HFFc6 (cell line): ENCODE data around the gene UBE2G1. TPM values are rescaled to one million over a fixed set of nuclear protein-coding genes. Genes with fewer than 3 reads are reported as not detected.

Experiments
- DNase-seq: peaks from one replicate; pipeline ENCODE4 v3.0.0-alpha.2; 2018
- H3K27ac Mint-ChIP-seq: 2 replicates; pipeline ENCODE4 v1.8.0; 2020; ENCODE audit warnings: mild to moderate bottlenecking, mixed read lengths
- H3K27me3 Mint-ChIP-seq: 2 replicates; pipeline ENCODE4 v1.8.0; 2021; ENCODE audit warnings: mild to moderate bottlenecking, moderate library complexity, mixed read lengths; ENCODE audit not compliant: insufficient read depth
- H3K36me3 Mint-ChIP-seq: 2 replicates; pipeline ENCODE4 v1.8.0; 2021; ENCODE audit warnings: low read depth, mixed read lengths
- H3K4me1 Mint-ChIP-seq: 2 replicates; pipeline ENCODE4 v1.8.0; 2020; ENCODE audit warnings: low read depth, mixed read lengths
- H3K4me3 Mint-ChIP-seq: 2 replicates; pipeline ENCODE4 v1.8.0; 2020; ENCODE audit warnings: mild to moderate bottlenecking, moderate library complexity, mixed read lengths
- H3K9me3 Mint-ChIP-seq: 2 replicates; pipeline ENCODE4 v1.8.0; 2020; ENCODE audit warnings: mild to moderate bottlenecking, mixed read lengths
- CTCF ChIP-seq: fragments of 200-600 bp; sonication (generic); IDR thresholded peaks from 2 replicates; pipeline ENCODE4 v1.5.0; 2021; ENCODE audit warnings: antibody characterized with exemption, mild to moderate bottlenecking
- total RNA-seq, 6 experiments: library from RNA; stranded (reverse); fragmentation: NEBNext Ultra II Directional; extraction: Animal tissue kit (Norgen Biotek cat#: 25700); gene quantifications; 2 replicates in 1 of 6; 3 replicates in 5 of 6; pipeline ENCODE4 v1.2.3, GENCODE V29; 2021

Gene UBE2G1
- total RNA-seq, 6 experiments from 2014 or later = 56.3 to 73.1 (median 62.6) TPM

GRCh38 chr17:4236456-4236855, 130.0 kb downstream of the UBE2G1 start:
- TF ChIP-seq CTCF = no peak
- H3K4me3 Mint-ChIP-seq = no peak overlapping the region
- DNase-seq = no peak
- no peak overlapping the region for H3K27ac Mint-ChIP-seq
- peaks cover 12% of the 10 kb centered on the region for H3K36me3 Mint-ChIP-seq
- no peaks in the 10 kb centered on the region for H3K9me3 Mint-ChIP-seq
- no peaks in the 10 kb centered on the region; the same call in 1 of the 2 replicates for H3K27me3 Mint-ChIP-seq
- peaks cover 27% of the 10 kb centered on the region for H3K4me1 Mint-ChIP-seq

- H3K27ac Mint-ChIP-seq = no peak overlapping the region
- no peak overlapping the region for H3K4me3 Mint-ChIP-seq
- H3K27me3 Mint-ChIP-seq = no peaks in the 10 kb centered on the region
- peaks cover 33% of the 10 kb centered on the region for H3K4me1 Mint-ChIP-seq
- no peaks in the 10 kb centered on the region for H3K9me3 Mint-ChIP-seq
- no peak for TF ChIP-seq CTCF
- H3K36me3 Mint-ChIP-seq = peaks cover 12% of the 10 kb centered on the region
- no peak for DNase-seq
Measured at GRCh38 chr17:4235372-4236279, 130.8 kb downstream of the UBE2G1 start.

GRCh38 chr17:4234401-4234800, 132.1 kb downstream of the UBE2G1 start:
- Mint-ChIP-seq H3K9me3 (no peaks in the 10 kb centered on the region), H3K36me3 (peaks cover 12% of the 10 kb centered on the region), H3K4me1 (peaks cover 46% of the 10 kb centered on the region), H3K4me3 (no peak overlapping the region), H3K27ac (no peak overlapping the region), H3K27me3 (no peaks in the 10 kb centered on the region)
- DNase-seq = no peak
- no peak for TF ChIP-seq CTCF

- no peak overlapping the region for H3K27ac Mint-ChIP-seq
- H3K36me3 Mint-ChIP-seq = peaks cover 12% of the 10 kb centered on the region
Measured at GRCh38 chr17:4233668-4234258, 132.7 kb downstream of the UBE2G1 start.

More at GRCh38 chr17:4233668-4234258, 132.7 kb downstream of the UBE2G1 start:
- TF ChIP-seq CTCF = no peak
- H3K4me3 Mint-ChIP-seq = no peak overlapping the region
- no peaks in the 10 kb centered on the region for H3K9me3 Mint-ChIP-seq
- no peaks in the 10 kb centered on the region for H3K27me3 Mint-ChIP-seq
- DNase-seq = no peak
- peaks cover 48% of the 10 kb centered on the region for H3K4me1 Mint-ChIP-seq
